Liver (tissue), 9 donors: ENCODE measurements around the gene CEACAM1. TPM values are rescaled to one million over a fixed set of nuclear protein-coding genes. Genes with fewer than 3 reads are reported as not detected.
"Not testable (repeated sequence)": the region's sequence is repeated elsewhere in the genome, so short reads cannot be mapped to it uniquely, and the experiment has no call there.

Source experiments
- DNase-seq: peaks from one replicate; pipeline ENCODE4 v3.0.0-alpha.2; 2017; ENCODE audit warnings: low spot score
- H3K27ac ChIP-seq, 2 donors: one replicate each; pipeline ENCODE4 v1.7.0; 2013; ENCODE audit warnings: inconsistent platforms in 2 of 2, low read length in 2 of 2, control low read depth in 1 of 2, low read depth in 1 of 2, mild to moderate bottlenecking in 1 of 2
- H3K27me3 ChIP-seq, 4 donors: one replicate each; pipeline versions ENCODE4 v1.6.1 to v1.7.0; 2013; ENCODE audit warnings: low read length in 3 of 4, inconsistent platforms in 1 of 4, mild to moderate bottlenecking in 1 of 4, moderate library complexity in 1 of 4; ENCODE audit not compliant: control insufficient read depth in 4 of 4, insufficient read depth in 4 of 4
- H3K36me3 ChIP-seq, 4 donors: one replicate each; pipeline versions ENCODE4 v1.6.1 to v1.7.0; 2013; ENCODE audit warnings: low read length in 3 of 4, mild to moderate bottlenecking in 3 of 4, low read depth in 1 of 4, moderate library complexity in 1 of 4; ENCODE audit not compliant: control insufficient read depth in 4 of 4, insufficient read depth in 3 of 4
- H3K4me1 ChIP-seq, 4 donors: one replicate each; pipeline versions ENCODE4 v1.6.1 to v1.7.0; 2013; ENCODE audit warnings: low read length in 3 of 4, mild to moderate bottlenecking in 3 of 4, moderate library complexity in 1 of 4; ENCODE audit not compliant: control insufficient read depth in 4 of 4, insufficient read depth in 4 of 4
- H3K4me3 ChIP-seq, 3 donors: one replicate each; pipeline versions ENCODE4 v1.6.1 to v1.7.0; 2013; ENCODE audit warnings: low read length in 3 of 3, control low read depth in 1 of 3, low read depth in 1 of 3, mild to moderate bottlenecking in 1 of 3
- H3K9ac ChIP-seq, 2 donors: one replicate each; pipeline ENCODE4 v1.7.0; 2013; ENCODE audit warnings: low read length in 2 of 2, mild to moderate bottlenecking in 2 of 2, moderate library complexity in 2 of 2, control low read depth in 1 of 2, low read depth in 1 of 2
- H3K9me3 ChIP-seq, 4 donors: one replicate each; pipeline versions ENCODE4 v1.6.1 to v1.7.0; 2013; ENCODE audit warnings: low read length in 3 of 4; ENCODE audit not compliant: control insufficient read depth in 4 of 4
- ATF3 ChIP-seq: IDR thresholded peaks from 2 replicates; pipeline ENCODE4 v1.6.1; 2016; ENCODE audit warnings: antibody characterized with exemption
- EGR1 ChIP-seq, 2 donors: IDR thresholded peaks; 2 replicates each; pipeline ENCODE4 v1.6.1; 2016 to 2018; ENCODE audit warnings: antibody characterized with exemption in 2 of 2, low read depth in 2 of 2
- FOXA1 ChIP-seq: IDR thresholded peaks from 2 replicates; pipeline ENCODE4 v1.6.1; 2016; ENCODE audit warnings: antibody characterized with exemption
- FOXA2 ChIP-seq: IDR thresholded peaks from 2 replicates; pipeline ENCODE4 v1.6.1; 2016; ENCODE audit warnings: antibody characterized with exemption
- GABPA ChIP-seq, 2 donors: IDR thresholded peaks in 1 of 2; conservative IDR thresholded peaks in 1 of 2; 2 replicates each; pipeline ENCODE4 v1.6.1; 2016; ENCODE audit warnings: antibody characterized with exemption in 2 of 2, mild to moderate bottlenecking in 1 of 2, moderate library complexity in 1 of 2
- HNF4A ChIP-seq, 2 donors: conservative IDR thresholded peaks; 2 replicates each; pipeline ENCODE4 v1.6.1; 2016; ENCODE audit warnings: antibody characterized with exemption in 2 of 2, mild to moderate bottlenecking in 2 of 2
- HNF4G ChIP-seq: IDR thresholded peaks from 2 replicates; pipeline ENCODE4 v1.6.1; 2016; ENCODE audit warnings: antibody characterized with exemption
- MAX ChIP-seq: IDR thresholded peaks from 2 replicates; pipeline ENCODE4 v1.6.1; 2016; ENCODE audit warnings: antibody characterized with exemption
- RAD21 ChIP-seq, 2 donors: IDR thresholded peaks; 2 replicates each; pipeline ENCODE4 v1.6.1; 2016; ENCODE audit warnings: antibody characterized with exemption in 2 of 2, mild to moderate bottlenecking in 2 of 2
- REST ChIP-seq: IDR thresholded peaks from 2 replicates; pipeline ENCODE4 v1.6.1; 2016; ENCODE audit warnings: antibody characterized with exemption, mild to moderate bottlenecking
- TAF1 ChIP-seq: conservative IDR thresholded peaks from 2 replicates; pipeline ENCODE4 v1.6.1; 2016; ENCODE audit warnings: antibody characterized with exemption, mild to moderate bottlenecking
- YY1 ChIP-seq: IDR thresholded peaks from 2 replicates; pipeline ENCODE4 v1.6.1; 2016; ENCODE audit warnings: antibody characterized with exemption, mild to moderate bottlenecking
- ZBTB33 ChIP-seq: IDR thresholded peaks from 2 replicates; pipeline ENCODE4 v1.6.1; 2016; ENCODE audit warnings: antibody characterized with exemption
- WGBS: extraction: QIAGEN DNeasy Blood & Tissue Kit; methylation state at CpG from one replicate; pipeline ENCODE4 v1.1.7; 2013; 5-methylcytosine and 5-hydroxymethylcytosine counted together
- polyA plus RNA-seq, 2 donors: library from polyadenylated mRNA; stranded (reverse) in 1 of 2; unstranded in 1 of 2; fragments of 200-250 nt in 1 of 2; fragments of >200 nt in 1 of 2; fragmentation: Nextera tagmentation in 1 of 2; extraction: Ambion mirVana in 1 of 2; gene quantifications; one replicate each; pipeline versions ENCODE4 v1.2.1 to v1.2.3, GENCODE V29; 2013 to 2015
- total RNA-seq, 2 donors: library from RNA; depleted of rRNA; stranded (reverse); fragments of >200 nt; gene quantifications; one replicate each; pipeline ENCODE4 v1.2.3, GENCODE V29; 2014
- donor health status: healthy.
- donor health status: healthy.
- donor health status: healthy.
- donor health status: healthy.
- donor health status: healthy.

Gene CEACAM1
- total and polyA plus RNA-seq, 4 donors: 8.3 to 36.7 (median 26.8) TPM

GRCh38 chr19:42558450-42559150 is 30.3 kb upstream of the CEACAM1 start:
- DNase-seq: no peak
- H3K4me1 ChIP-seq: no peaks in the 10 kb centered on the region
- peaks cover 0 to 3% (median 0%) of the 10 kb centered on the region in 4 donors for H3K27me3 ChIP-seq
- H3K9me3 ChIP-seq: no peaks in the 10 kb centered on the region
- no peak overlapping the region for H3K9ac ChIP-seq
- H3K4me3 ChIP-seq: no peak overlapping the region
- H3K36me3 ChIP-seq: no peaks in the 10 kb centered on the region
- TF ChIP-seq FOXA1 (no peak), HNF4A (conservative IDR thresholded peaks at IDR 0.05) (no peak), RAD21 (IDR thresholded peaks at IDR 0.05) (no peak), ZBTB33 (no peak), REST (no peak), HNF4G (no peak), ATF3 (no peak), YY1 (no peak), GABPA (IDR thresholded peaks at IDR 0.05 in 1 of 2, conservative IDR thresholded peaks at IDR 0.05 in 1 of 2) (no peak), TAF1 (no peak), FOXA2 (no peak)
- no peak overlapping the region for H3K27ac ChIP-seq
- 63% methylated on average over 7 of the region's 7 CpGs for WGBS

GRCh38 chr19:42557386-42557871 is 29.1 kb upstream of the CEACAM1 start:
- not testable (repeated sequence) for H3K27me3 ChIP-seq, H3K9ac ChIP-seq, H3K36me3 ChIP-seq, DNase-seq, H3K27ac ChIP-seq, H3K4me1 ChIP-seq, H3K4me3 ChIP-seq, H3K9me3 ChIP-seq
- 51% methylated on average over 10 of the region's 10 CpGs for WGBS

GRCh38 chr19:42555801-42556200 is 27.5 kb upstream of the CEACAM1 start:
- peaks cover 0 to 5% (median 0%) of the 10 kb centered on the region in 4 donors for H3K4me1 ChIP-seq
- no peak overlapping the region for H3K27ac ChIP-seq
- H3K36me3 ChIP-seq: no peaks in the 10 kb centered on the region
- no peak for DNase-seq
- no peak overlapping the region for H3K4me3 ChIP-seq
- H3K27me3 ChIP-seq: no peaks in the 10 kb centered on the region
- no peaks in the 10 kb centered on the region for H3K9me3 ChIP-seq
- WGBS: 65% methylated on average over 10 of the region's 10 CpGs
- no peak overlapping the region for H3K9ac ChIP-seq
- TF ChIP-seq MAX (no peak), ZBTB33 (no peak), GABPA (IDR thresholded peaks at IDR 0.05 in 1 of 2, conservative IDR thresholded peaks at IDR 0.05 in 1 of 2) (no peak), EGR1 (IDR thresholded peaks at IDR 0.05; ENCODE audit: low read depth in 2 of 2) (no peak), REST (no peak), HNF4G (no peak), FOXA1 (no peak), ATF3 (no peak), TAF1 (no peak)
